Central memory CD4-positive, alpha-beta T cell (primary cell): Measurements from ENCODE around the gene SURF2.

ENCODE experiments used
- DNase-seq: peaks from one replicate; pipeline ENCODE4 v3.0.0; 2022

Gene SURF2

GRCh38 chr9:133335924-133336811 lies 20.2 kb upstream of the SURF2 start, which contains the start of gene SURF6:
Gene SURF6, minus strand, starts transcription at chr9:133336188. Its CDS starts 56 bp downstream, at chr9:133336132.
- DNase-seq = peak; percentile 93

- no peak for DNase-seq
Observed at GRCh38 chr9:133339641-133340040, 16.7 kb upstream of the SURF2 start.

- no peak for DNase-seq
Observed at GRCh38 chr9:133340256-133340655, 16.1 kb upstream of the SURF2 start.

GRCh38 chr9:133340916-133341315 lies 15.4 kb upstream of the SURF2 start:
- no peak for DNase-seq

- no peak for DNase-seq
Observed at GRCh38 chr9:133341369-133342068, 14.8 kb upstream of the SURF2 start.

- DNase-seq = no peak
Observed at GRCh38 chr9:133342069-133342406, 14.3 kb upstream of the SURF2 start.

- no peak for DNase-seq
Observed at GRCh38 chr9:133342570-133342969, 13.8 kb upstream of the SURF2 start.

GRCh38 chr9:133344071-133344470 lies 12.3 kb upstream of the SURF2 start:
- no peak for DNase-seq

GRCh38 chr9:133344979-133345378 lies 11.4 kb upstream of the SURF2 start:
- DNase-seq = no peak

GRCh38 chr9:133345596-133345995 lies 10.8 kb upstream of the SURF2 start:
- no peak for DNase-seq

GRCh38 chr9:133346021-133346785 lies 10.1 kb upstream of the SURF2 start:
- DNase-seq = no peak

- DNase-seq = peak; percentile 39
Observed at GRCh38 chr9:133347515-133347984, 8.8 kb upstream of the SURF2 start.

- DNase-seq = peak; percentile 91
Observed at GRCh38 chr9:133347985-133348717, 8.2 kb upstream of the SURF2 start, which contains the start of the genes MED22 and RPL7A. Gene MED22, minus strand, starts transcription at chr9:133348131. Its CDS starts 1,469 bp downstream, at chr9:133346662. Gene RPL7A, plus strand, starts transcription at chr9:133348218. Its CDS starts 26 bp downstream, at chr9:133348244.

- no peak for DNase-seq
Observed at GRCh38 chr9:133348718-133349573, 7.4 kb upstream of the SURF2 start.

- no peak for DNase-seq
Observed at GRCh38 chr9:133349965-133350616, 6.3 kb upstream of the SURF2 start.

GRCh38 chr9:133351526-133351907 lies 4.8 kb upstream of the SURF2 start:
- no peak for DNase-seq

GRCh38 chr9:133351908-133352634 lies 4.3 kb upstream of the SURF2 start:
- DNase-seq = no peak

GRCh38 chr9:133352635-133353340 lies 3.6 kb upstream of the SURF2 start:
- no peak for DNase-seq

GRCh38 chr9:133353548-133353947 lies 2.8 kb upstream of the SURF2 start:
- DNase-seq = no peak
